Karpas-422 (cell line): ENCODE results near the gene SLC25A4. TPM values are rescaled to one million over a fixed set of nuclear protein-coding genes. Genes with fewer than 3 reads are reported as not detected.
A peak's percentile ranks its signal among the peaks of the same experiment; 100 is the strongest.

ENCODE experiments used
- DNase-seq: peaks from one replicate; pipeline ENCODE4 v3.0.0-alpha.2; 2015
- H2AFZ ChIP-seq: fragments of 200-600 bp; sonication (generic); 2 replicates; pipeline ENCODE4 v1.6.1; 2014; ENCODE audit warnings: antibody characterized with exemption, low read length, mixed read lengths
- H3K27ac ChIP-seq: fragments of 200-600 bp; sonication (generic); 2 replicates; pipeline ENCODE4 v1.5.1; 2014; ENCODE audit warnings: mild to moderate bottlenecking, low read length, moderate library complexity
- H3K27me3 ChIP-seq: fragments of 200-600 bp; sonication (generic); 2 replicates; pipeline ENCODE4 v1.6.1; 2014; ENCODE audit warnings: low read length, mixed read lengths
- H3K36me3 ChIP-seq: fragments of 200-600 bp; sonication (generic); 2 replicates; pipeline ENCODE4 v1.6.1; 2014; ENCODE audit warnings: low read length, mixed read lengths; ENCODE audit not compliant: insufficient read depth
- H3K4me1 ChIP-seq: fragments of 200-600 bp; sonication (generic); 2 replicates; pipeline ENCODE4 v1.6.1; 2014; ENCODE audit warnings: mild to moderate bottlenecking, low read length, mixed read lengths
- H3K4me2 ChIP-seq: fragments of 200-600 bp; sonication (generic); 2 replicates; pipeline ENCODE4 v1.6.1; 2014; ENCODE audit warnings: low read length, low read depth, mild to moderate bottlenecking; ENCODE audit not compliant: poor library complexity, severe bottlenecking
- H3K4me3 ChIP-seq: fragments of 200-600 bp; sonication (generic); 2 replicates; pipeline ENCODE4 v1.5.1; 2014; ENCODE audit warnings: mild to moderate bottlenecking, antibody characterized with exemption, low read length, mixed read lengths
- H3K79me2 ChIP-seq: fragments of 200-600 bp; sonication (generic); 2 replicates; pipeline ENCODE4 v1.6.1; 2014; ENCODE audit warnings: mild to moderate bottlenecking, low read length, mixed read lengths
- H3K9ac ChIP-seq: fragments of 200-600 bp; sonication (generic); 2 replicates; pipeline ENCODE4 v1.6.0; 2014; ENCODE audit warnings: low read length
- H3K9me2 ChIP-seq: fragments of 200-600 bp; sonication (generic), shearing (Covaris generic); replicated peaks from 2 replicates; pipeline ENCODE4 v1.6.0; 2014; ENCODE audit warnings: mild to moderate bottlenecking, low read length, moderate library complexity; ENCODE audit not compliant: insufficient read depth
- H3K9me3 ChIP-seq: fragments of 300-700, 200-600 bp; sonication (generic); 2 replicates; pipeline ENCODE4 v1.6.1; 2014; ENCODE audit warnings: low read length, mixed read lengths
- H4K20me1 ChIP-seq: fragments of 200-600 bp; sonication (generic); 2 replicates; pipeline ENCODE4 v1.6.1; 2014; ENCODE audit warnings: mild to moderate bottlenecking, antibody characterized with exemption, low read length, low read depth; ENCODE audit not compliant: insufficient read depth
- total RNA-seq: library from RNA; depleted of rRNA; stranded (reverse); fragments of >200 nt; shearing (Covaris generic); gene quantifications from 2 replicates; pipeline ENCODE4 v1.2.3, GENCODE V29; 2014; ENCODE audit warnings: low replicate concordance

The SLC25A4 gene
- total RNA-seq, 1 experiment from 2014 or later: 19.5 TPM

- H3K9ac ChIP-seq: no peak overlapping the region
- DNase-seq: no peak
- no peak overlapping the region for H2AFZ ChIP-seq
- no peaks in the 10 kb centered on the region for H3K79me2 ChIP-seq
- no peaks in the 10 kb centered on the region for H3K4me1 ChIP-seq
- H3K27ac ChIP-seq: no peak overlapping the region
- no peak overlapping the region for H3K4me3 ChIP-seq
- H3K36me3 ChIP-seq: no peaks in the 10 kb centered on the region
- H3K4me2 ChIP-seq: no peak overlapping the region
- no peaks in the 10 kb centered on the region for H3K9me3 ChIP-seq
- H4K20me1 ChIP-seq: no peaks in the 10 kb centered on the region
- H3K27me3 ChIP-seq: no peaks in the 10 kb centered on the region
- H3K9me2 ChIP-seq: no peaks in the 10 kb centered on the region
Observed at GRCh38 chr4:185127021-185127925, 15.8 kb upstream of the SLC25A4 start.

GRCh38 chr4:185128272-185129119 lies 14.6 kb upstream of the SLC25A4 start:
- no peaks in the 10 kb centered on the region for H3K36me3 ChIP-seq
- no peaks in the 10 kb centered on the region for H3K79me2 ChIP-seq
- H3K27ac ChIP-seq: no peak overlapping the region
- H4K20me1 ChIP-seq: no peaks in the 10 kb centered on the region
- no peak for DNase-seq
- H3K4me1 ChIP-seq: no peaks in the 10 kb centered on the region
- H3K9ac ChIP-seq: no peak overlapping the region
- H3K4me2 ChIP-seq: no peak overlapping the region
- H2AFZ ChIP-seq: no peak overlapping the region
- H3K9me2 ChIP-seq: no peaks in the 10 kb centered on the region
- H3K27me3 ChIP-seq: no peaks in the 10 kb centered on the region
- no peaks in the 10 kb centered on the region for H3K9me3 ChIP-seq
- H3K4me3 ChIP-seq: no peak overlapping the region

GRCh38 chr4:185134307-185134869 lies 8.7 kb upstream of the SLC25A4 start:
- Histone ChIP-seq H3K27ac (no peak overlapping the region), H3K9me3 (no peaks in the 10 kb centered on the region), H3K27me3 (no peaks in the 10 kb centered on the region), H3K9me2 (no peaks in the 10 kb centered on the region), H3K4me3 (no peak overlapping the region), H2AFZ (no peak overlapping the region), H4K20me1 (no peaks in the 10 kb centered on the region), H3K4me1 (no peaks in the 10 kb centered on the region), H3K79me2 (no peaks in the 10 kb centered on the region), H3K9ac (no peak overlapping the region), H3K36me3 (no peaks in the 10 kb centered on the region), H3K4me2 (no peak overlapping the region)
- peak; percentile 69 for DNase-seq

GRCh38 chr4:185137233-185137925 lies 5.7 kb upstream of the SLC25A4 start:
- no peaks in the 10 kb centered on the region for H3K79me2 ChIP-seq
- H4K20me1 ChIP-seq: no peaks in the 10 kb centered on the region
- DNase-seq: no peak
- no peaks in the 10 kb centered on the region for H3K9me3 ChIP-seq
- no peaks in the 10 kb centered on the region for H3K9me2 ChIP-seq
- H3K9ac ChIP-seq: no peak overlapping the region
- H3K4me2 ChIP-seq: no peak overlapping the region
- no peaks in the 10 kb centered on the region for H3K36me3 ChIP-seq
- H3K27me3 ChIP-seq: no peaks in the 10 kb centered on the region
- H3K4me3 ChIP-seq: no peak overlapping the region
- peaks cover 2% of the 10 kb centered on the region for H3K4me1 ChIP-seq
- no peak overlapping the region for H3K27ac ChIP-seq
- no peak overlapping the region for H2AFZ ChIP-seq

GRCh38 chr4:185138161-185138560 lies 4.9 kb upstream of the SLC25A4 start:
- Histone ChIP-seq H3K9me3 (no peaks in the 10 kb centered on the region), H3K9ac (no peak overlapping the region), H3K36me3 (no peaks in the 10 kb centered on the region), H3K4me2 (no peak overlapping the region), H3K9me2 (no peaks in the 10 kb centered on the region), H2AFZ (no peak overlapping the region), H3K27me3 (no peaks in the 10 kb centered on the region), H3K27ac (no peak overlapping the region), H3K4me1 (peaks cover 7% of the 10 kb centered on the region), H3K79me2 (no peaks in the 10 kb centered on the region), H4K20me1 (no peaks in the 10 kb centered on the region), H3K4me3 (no peak overlapping the region)
- no peak for DNase-seq

- H3K27me3 ChIP-seq: no peaks in the 10 kb centered on the region
- DNase-seq: no peak
- 0 out of 2 replicates have a peak, but pooled peaks cover 6% of the 10 kb centered on the region for H4K20me1 ChIP-seq
Observed at GRCh38 chr4:185139736-185140135, 3.3 kb upstream of the SLC25A4 start.

GRCh38 chr4:185141777-185142176 lies 1.3 kb upstream of the SLC25A4 start:
- Histone ChIP-seq H3K9me3 (no peaks in the 10 kb centered on the region), H3K4me1 (peaks cover 18% of the 10 kb centered on the region), H4K20me1 (0 out of 2 replicates have a peak, but pooled peaks cover 6% of the 10 kb centered on the region), H3K9ac (no peak overlapping the region), H3K36me3 (peaks cover 4% of the 10 kb centered on the region; the same call in 1 of the 2 replicates), H3K27ac (no peak overlapping the region), H3K27me3 (no peaks in the 10 kb centered on the region), H3K9me2 (no peaks in the 10 kb centered on the region), H3K79me2 (peaks cover 15% of the 10 kb centered on the region), H3K4me3 (no peak overlapping the region), H2AFZ (no peak overlapping the region), H3K4me2 (no peak overlapping the region)
- no peak for DNase-seq

More at GRCh38 chr4:185139736-185140135, 3.3 kb upstream of the SLC25A4 start:
- H3K9ac ChIP-seq: no peak overlapping the region
- peaks cover 15% of the 10 kb centered on the region for H3K4me1 ChIP-seq
- H3K27ac ChIP-seq: no peak overlapping the region
- no peaks in the 10 kb centered on the region for H3K36me3 ChIP-seq
- H3K4me2 ChIP-seq: no peak overlapping the region
- H3K4me3 ChIP-seq: no peak overlapping the region
- no peak overlapping the region for H2AFZ ChIP-seq
- peaks cover 13% of the 10 kb centered on the region for H3K79me2 ChIP-seq
- H3K9me2 ChIP-seq: no peaks in the 10 kb centered on the region
- no peaks in the 10 kb centered on the region for H3K9me3 ChIP-seq
